ENCODE measurements around the gene EIF1B. TPM values are rescaled to one million over a fixed set of nuclear protein-coding genes. Genes with fewer than 3 reads are reported as not detected.

Gene EIF1B
- total and polyA plus RNA-seq, 2 of the 13 experiments (the other 11 are each of a cell fraction or from before 2014, with no cell fraction given), result 12.7 to 29.1 TPM

DNA sequence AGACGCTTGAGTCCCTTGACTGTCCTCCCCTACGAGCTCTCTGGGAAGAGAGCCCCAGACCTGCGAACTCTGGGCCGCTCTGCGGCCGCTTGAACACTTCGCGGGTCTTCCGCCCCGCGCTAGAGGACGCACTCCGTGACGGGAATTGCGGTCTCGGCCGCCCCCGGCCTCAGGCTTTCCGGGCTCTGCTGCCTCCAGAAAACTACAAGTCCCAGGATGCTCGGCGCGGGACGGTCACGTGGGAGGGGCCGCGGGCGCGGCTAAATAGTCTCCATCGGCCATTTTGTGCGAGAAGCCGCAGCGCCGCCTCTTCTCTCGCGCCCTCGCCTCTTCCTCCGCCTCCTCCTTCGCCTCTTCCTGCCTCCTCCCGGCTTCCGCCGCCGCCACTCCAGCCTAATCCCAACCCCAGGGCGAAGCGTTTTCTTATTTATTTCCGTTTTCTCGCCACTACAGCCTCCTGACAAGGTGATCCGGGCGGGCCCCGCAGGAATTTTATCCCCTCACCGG lies at the start of gene EIF1B (continued):
- no peak for TF ChIP-seq CBX2 (IDR thresholded peaks at IDR 0.05; ENCODE audit: low read depth, low read length)
- no peak for TF ChIP-seq CBX2 (CRISPR knock-in tag; IDR thresholded peaks at IDR 0.05; ENCODE audit: low read depth)
- TF ChIP-seq, protein P1, sequence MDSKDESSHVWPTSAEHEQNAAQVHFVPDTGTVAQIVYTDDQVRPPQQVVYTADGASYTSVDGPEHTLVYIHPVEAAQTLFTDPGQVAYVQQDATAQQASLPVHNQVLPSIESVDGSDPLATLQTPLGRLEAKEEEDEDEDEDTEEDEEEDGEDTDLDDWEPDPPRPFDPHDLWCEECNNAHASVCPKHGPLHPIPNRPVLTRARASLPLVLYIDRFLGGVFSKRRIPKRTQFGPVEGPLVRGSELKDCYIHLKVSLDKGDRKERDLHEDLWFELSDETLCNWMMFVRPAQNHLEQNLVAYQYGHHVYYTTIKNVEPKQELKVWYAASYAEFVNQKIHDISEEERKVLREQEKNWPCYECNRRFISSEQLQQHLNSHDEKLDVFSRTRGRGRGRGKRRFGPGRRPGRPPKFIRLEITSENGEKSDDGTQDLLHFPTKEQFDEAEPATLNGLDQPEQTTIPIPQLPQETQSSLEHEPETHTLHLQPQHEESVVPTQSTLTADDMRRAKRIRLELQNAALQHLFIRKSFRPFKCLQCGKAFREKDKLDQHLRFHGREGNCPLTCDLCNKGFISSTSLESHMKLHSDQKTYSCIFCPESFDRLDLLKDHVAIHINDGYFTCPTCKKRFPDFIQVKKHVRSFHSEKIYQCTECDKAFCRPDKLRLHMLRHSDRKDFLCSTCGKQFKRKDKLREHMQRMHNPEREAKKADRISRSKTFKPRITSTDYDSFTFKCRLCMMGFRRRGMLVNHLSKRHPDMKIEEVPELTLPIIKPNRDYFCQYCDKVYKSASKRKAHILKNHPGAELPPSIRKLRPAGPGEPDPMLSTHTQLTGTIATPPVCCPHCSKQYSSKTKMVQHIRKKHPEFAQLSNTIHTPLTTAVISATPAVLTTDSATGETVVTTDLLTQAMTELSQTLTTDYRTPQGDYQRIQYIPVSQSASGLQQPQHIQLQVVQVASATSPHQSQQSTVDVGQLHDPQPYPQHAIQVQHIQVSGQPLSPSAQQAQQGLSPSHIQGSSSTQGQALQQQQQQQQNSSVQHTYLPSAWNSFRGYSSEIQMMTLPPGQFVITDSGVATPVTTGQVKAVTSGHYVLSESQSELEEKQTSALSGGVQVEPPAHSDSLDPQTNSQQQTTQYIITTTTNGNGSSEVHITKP (CRISPR knock-in tag; IDR thresholded peaks at IDR 0.05; ENCODE audit: low read depth), result peak; percentile 92; the same call in 1 of the 2 replicates
- TF ChIP-seq ZKSCAN8 (CRISPR knock-in tag; IDR thresholded peaks at IDR 0.05; ENCODE audit: borderline replicate concordance), result no peak; the same call in 1 of the 2 replicates
- TF ChIP-seq, protein P2, sequence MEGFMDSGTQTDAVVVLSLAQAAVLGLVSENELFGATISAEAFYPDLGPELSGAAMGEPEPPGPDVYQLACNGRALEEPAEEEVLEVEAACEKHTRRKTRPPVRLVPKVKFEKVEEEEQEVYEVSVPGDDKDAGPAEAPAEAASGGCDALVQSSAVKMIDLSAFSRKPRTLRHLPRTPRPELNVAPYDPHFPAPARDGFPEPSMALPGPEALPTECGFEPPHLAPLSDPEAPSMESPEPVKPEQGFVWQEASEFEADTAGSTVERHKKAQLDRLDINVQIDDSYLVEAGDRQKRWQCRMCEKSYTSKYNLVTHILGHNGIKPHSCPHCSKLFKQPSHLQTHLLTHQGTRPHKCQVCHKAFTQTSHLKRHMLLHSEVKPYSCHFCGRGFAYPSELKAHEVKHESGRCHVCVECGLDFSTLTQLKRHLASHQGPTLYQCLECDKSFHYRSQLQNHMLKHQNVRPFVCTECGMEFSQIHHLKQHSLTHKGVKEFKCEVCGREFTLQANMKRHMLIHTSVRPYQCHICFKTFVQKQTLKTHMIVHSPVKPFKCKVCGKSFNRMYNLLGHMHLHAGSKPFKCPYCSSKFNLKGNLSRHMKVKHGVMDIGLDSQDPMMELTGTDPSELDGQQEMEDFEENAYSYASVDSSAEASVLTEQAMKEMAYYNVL (CRISPR knock-in tag; IDR thresholded peaks at IDR 0.05; ENCODE audit: borderline replicate concordance), result no peak
- peak; percentile 57; the same call in 1 of the 2 replicates for TF ChIP-seq BRCA1 (CRISPR knock-in tag; IDR thresholded peaks at IDR 0.05)
- TF ChIP-seq, protein P3, sequence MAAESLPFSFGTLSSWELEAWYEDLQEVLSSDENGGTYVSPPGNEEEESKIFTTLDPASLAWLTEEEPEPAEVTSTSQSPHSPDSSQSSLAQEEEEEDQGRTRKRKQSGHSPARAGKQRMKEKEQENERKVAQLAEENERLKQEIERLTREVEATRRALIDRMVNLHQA (CRISPR knock-in tag; IDR thresholded peaks at IDR 0.05), result no peak
- TF ChIP-seq NFIB (CRISPR knock-in tag; IDR thresholded peaks at IDR 0.05; ENCODE audit: borderline replicate concordance), result no peak
- TF ChIP-seq, protein P4, sequence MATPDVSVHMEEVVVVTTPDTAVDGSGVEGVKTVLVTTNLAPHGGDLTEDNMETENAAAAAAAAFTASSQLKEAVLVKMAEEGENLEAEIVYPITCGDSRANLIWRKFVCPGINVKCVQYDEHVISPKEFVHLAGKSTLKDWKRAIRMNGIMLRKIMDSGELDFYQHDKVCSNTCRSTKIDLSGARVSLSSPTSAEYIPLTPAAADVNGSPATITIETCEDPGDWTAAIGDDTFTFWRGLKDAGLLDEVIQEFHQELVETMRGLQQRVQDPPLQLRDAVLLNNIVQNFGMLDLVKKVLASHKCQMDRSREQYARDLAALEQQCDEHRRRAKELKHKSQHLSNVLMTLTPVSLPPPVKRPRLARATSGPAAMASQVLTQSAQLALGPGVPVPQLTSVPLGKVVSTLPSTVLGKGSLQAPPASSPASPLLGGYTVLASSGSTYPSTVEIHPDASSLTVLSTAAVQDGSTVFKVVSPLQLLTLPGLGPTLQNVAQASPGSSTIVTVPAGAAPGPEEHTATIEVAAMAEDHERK (CRISPR knock-in tag; IDR thresholded peaks at IDR 0.05; ENCODE audit: low read depth), result no peak
- no peak for TF ChIP-seq PAF1 (CRISPR knock-in tag; IDR thresholded peaks at IDR 0.05)
- 0 out of 2 replicates have a peak, but pooled peaks have one; percentile 47 for TF ChIP-seq KDM3A (CRISPR knock-in tag; IDR thresholded peaks at IDR 0.05; ENCODE audit: low read depth)
- TF ChIP-seq, protein P5, sequence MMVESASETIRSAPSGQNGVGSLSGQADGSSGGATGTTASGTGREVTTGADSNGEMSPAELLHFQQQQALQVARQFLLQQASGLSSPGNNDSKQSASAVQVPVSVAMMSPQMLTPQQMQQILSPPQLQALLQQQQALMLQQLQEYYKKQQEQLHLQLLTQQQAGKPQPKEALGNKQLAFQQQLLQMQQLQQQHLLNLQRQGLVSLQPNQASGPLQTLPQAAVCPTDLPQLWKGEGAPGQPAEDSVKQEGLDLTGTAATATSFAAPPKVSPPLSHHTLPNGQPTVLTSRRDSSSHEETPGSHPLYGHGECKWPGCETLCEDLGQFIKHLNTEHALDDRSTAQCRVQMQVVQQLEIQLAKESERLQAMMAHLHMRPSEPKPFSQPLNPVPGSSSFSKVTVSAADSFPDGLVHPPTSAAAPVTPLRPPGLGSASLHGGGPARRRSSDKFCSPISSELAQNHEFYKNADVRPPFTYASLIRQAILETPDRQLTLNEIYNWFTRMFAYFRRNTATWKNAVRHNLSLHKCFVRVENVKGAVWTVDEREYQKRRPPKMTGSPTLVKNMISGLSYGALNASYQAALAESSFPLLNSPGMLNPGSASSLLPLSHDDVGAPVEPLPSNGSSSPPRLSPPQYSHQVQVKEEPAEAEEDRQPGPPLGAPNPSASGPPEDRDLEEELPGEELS (CRISPR knock-in tag; IDR thresholded peaks at IDR 0.05), result no peak; the same call in none of the 2 replicates
- TF ChIP-seq, protein P6, sequence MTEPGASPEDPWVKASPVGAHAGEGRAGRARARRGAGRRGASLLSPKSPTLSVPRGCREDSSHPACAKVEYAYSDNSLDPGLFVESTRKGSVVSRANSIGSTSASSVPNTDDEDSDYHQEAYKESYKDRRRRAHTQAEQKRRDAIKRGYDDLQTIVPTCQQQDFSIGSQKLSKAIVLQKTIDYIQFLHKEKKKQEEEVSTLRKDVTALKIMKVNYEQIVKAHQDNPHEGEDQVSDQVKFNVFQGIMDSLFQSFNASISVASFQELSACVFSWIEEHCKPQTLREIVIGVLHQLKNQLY (CRISPR knock-in tag; IDR thresholded peaks at IDR 0.05), result no peak
- no peak for TF ChIP-seq JDP2 (CRISPR knock-in tag; IDR thresholded peaks at IDR 0.05; ENCODE audit: borderline replicate concordance)
- TF ChIP-seq ZMYM3 (CRISPR knock-in tag; IDR thresholded peaks at IDR 0.05), result peak; percentile 11; the same call in 1 of the 2 replicates
- TF ChIP-seq FOXC1 (CRISPR knock-in tag; IDR thresholded peaks at IDR 0.05; ENCODE audit: borderline replicate concordance), result peak; percentile 45; the same call in 1 of the 2 replicates

Data from HepG2 (cell line).